Astrocyte (in vitro differentiated cells and primary cell): ENCODE data around the gene FRS2. TPM values are rescaled to one million over a fixed set of nuclear protein-coding genes. Genes with fewer than 3 reads are reported as not detected.
"Not testable (repeated sequence)": the region's sequence is repeated elsewhere in the genome, so short reads cannot be mapped to it uniquely, and the experiment has no call there.

Source experiments
- DNase-seq: peaks from one replicate; pipeline ENCODE4 v3.0.0-alpha.2; 2010; ENCODE audit warnings: low read depth
- FAIRE-seq: peaks from 2 replicates; lab custom pipeline; 2011; peaks lifted over from hg19 to GRCh38; lab: Jason Lieb, UNC
- H2AFZ ChIP-seq: 2 replicates; pipeline ENCODE4 v1.6.0; 2012; ENCODE audit warnings: low read depth, low read length, inconsistent platforms
- H3K27ac ChIP-seq: 2 replicates; pipeline ENCODE4 v1.5.1; 2011; ENCODE audit warnings: low read depth, low read length, inconsistent platforms
- H3K27me3 ChIP-seq: 2 replicates; pipeline ENCODE4 v1.6.0; 2011; ENCODE audit warnings: low read length, inconsistent platforms; ENCODE audit not compliant: insufficient read depth
- H3K36me3 ChIP-seq: 2 replicates; pipeline ENCODE4 v1.5.1; 2011; ENCODE audit warnings: low read length, inconsistent platforms; ENCODE audit not compliant: insufficient read depth
- H3K4me1 ChIP-seq: 2 replicates; pipeline ENCODE4 v1.5.1; 2011; ENCODE audit warnings: low read length, inconsistent platforms; ENCODE audit not compliant: insufficient read depth
- H3K4me2 ChIP-seq: 2 replicates; pipeline ENCODE4 v1.6.0; 2012; ENCODE audit warnings: low read length, inconsistent platforms
- H3K4me3 ChIP-seq: 2 replicates; pipeline ENCODE4 v1.5.1; 2011; ENCODE audit warnings: low read depth, mild to moderate bottlenecking, low read length, inconsistent platforms; ENCODE audit not compliant: insufficient read depth
- H3K79me2 ChIP-seq: 2 replicates; pipeline ENCODE4 v1.6.0; 2012; ENCODE audit warnings: mild to moderate bottlenecking, low read length, inconsistent platforms; ENCODE audit not compliant: insufficient read depth
- H3K9ac ChIP-seq: 2 replicates; pipeline ENCODE4 v1.6.0; 2012; ENCODE audit warnings: mild to moderate bottlenecking, low read length, inconsistent platforms
- H3K9me3 ChIP-seq: 2 replicates; pipeline ENCODE4 v1.5.1; 2012; ENCODE audit warnings: low read depth, mild to moderate bottlenecking, low read length, inconsistent platforms; ENCODE audit not compliant: insufficient read depth
- H4K20me1 ChIP-seq: 2 replicates; pipeline ENCODE4 v1.6.0; 2012; ENCODE audit warnings: low read length, inconsistent platforms; ENCODE audit not compliant: insufficient read depth
- H3K27ac Mint-ChIP-seq: one replicate; pipeline ENCODE4 v1.8.0; 2021; ENCODE audit warnings: mild to moderate bottlenecking, mixed read lengths; ENCODE audit not compliant: unreplicated experiment
- H3K27me3 Mint-ChIP-seq: one replicate; pipeline ENCODE4 v1.8.0; 2021; ENCODE audit warnings: low read depth, mixed read lengths; ENCODE audit not compliant: unreplicated experiment
- H3K36me3 Mint-ChIP-seq: one replicate; pipeline ENCODE4 v1.8.0; 2021; ENCODE audit warnings: low read depth, mixed read lengths; ENCODE audit not compliant: unreplicated experiment
- H3K4me1 Mint-ChIP-seq: one replicate; pipeline ENCODE4 v1.8.0; 2021; ENCODE audit warnings: low read depth, mixed read lengths; ENCODE audit not compliant: unreplicated experiment
- H3K4me3 Mint-ChIP-seq: one replicate; pipeline ENCODE4 v1.8.0; 2021; ENCODE audit warnings: mild to moderate bottlenecking, moderate library complexity, mixed read lengths; ENCODE audit not compliant: unreplicated experiment
- H3K9me3 Mint-ChIP-seq: one replicate; pipeline ENCODE4 v1.8.0; 2021; ENCODE audit warnings: mild to moderate bottlenecking, mixed read lengths; ENCODE audit not compliant: unreplicated experiment
- EZH2 ChIP-seq: IDR thresholded peaks from 2 replicates; pipeline ENCODE4 v1.6.1; 2012; ENCODE audit warnings: mild to moderate bottlenecking, low read length, inconsistent platforms; ENCODE audit not compliant: insufficient read depth
- total RNA-seq: library from RNA; stranded (reverse); gene quantifications from 2 replicates; pipeline ENCODE4 v1.2.1, GENCODE V29; 2021
- TF ChIP-seq, protein P1 (sequence below): IDR thresholded peaks from 2 replicates; pipeline ENCODE4 v1.5.1; 2011; ENCODE audit warnings: low read depth, mild to moderate bottlenecking, inconsistent platforms, low read length, moderate library complexity; ENCODE audit not compliant: insufficient read depth

Gene FRS2
- total RNA-seq, 1 donor from 2014 or later: 60.9 TPM

DNA sequence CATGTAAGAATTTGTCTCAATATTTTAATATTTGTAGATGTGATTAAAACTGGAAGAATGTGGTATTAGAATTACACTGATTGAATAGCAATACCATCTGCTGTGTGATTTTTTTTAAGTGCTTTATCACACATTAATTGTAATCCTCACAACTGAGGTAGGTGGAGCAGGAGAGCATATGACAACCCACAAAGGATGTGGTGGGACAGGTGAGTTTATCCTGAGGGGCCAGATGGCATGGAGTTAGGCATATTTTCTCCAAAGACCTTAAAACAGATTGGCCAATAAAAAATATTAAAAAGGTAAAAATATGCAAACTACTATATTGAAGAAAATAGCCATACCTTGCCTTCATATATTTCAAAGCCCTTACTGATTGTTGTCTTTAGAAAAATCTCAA is 132.8 kb downstream of the FRS2 start:
- DNase-seq (no peak), FAIRE-seq (no peak)
- Histone ChIP-seq H3K27ac (no peak overlapping the region), H3K9me3 (no peaks in the 10 kb centered on the region), H3K4me1 (no peaks in the 10 kb centered on the region), H3K4me3 (no peak overlapping the region), H3K27me3 (no peaks in the 10 kb centered on the region), H3K4me2 (no peak overlapping the region), H3K79me2 (no peaks in the 10 kb centered on the region), H4K20me1 (peaks cover 12% of the 10 kb centered on the region), H2AFZ (no peak overlapping the region), H3K36me3 (peaks cover 40% of the 10 kb centered on the region), H3K9ac (no peak overlapping the region)
- no peaks in the 10 kb centered on the region for H3K27me3 Mint-ChIP-seq
- H3K27ac Mint-ChIP-seq: no peak overlapping the region
- peaks cover 21% of the 10 kb centered on the region for H3K36me3 Mint-ChIP-seq
- H3K4me1 Mint-ChIP-seq: no peaks in the 10 kb centered on the region
- no peak overlapping the region for H3K4me3 Mint-ChIP-seq
- no peaks in the 10 kb centered on the region for H3K9me3 Mint-ChIP-seq
- TF ChIP-seq, protein P1, sequence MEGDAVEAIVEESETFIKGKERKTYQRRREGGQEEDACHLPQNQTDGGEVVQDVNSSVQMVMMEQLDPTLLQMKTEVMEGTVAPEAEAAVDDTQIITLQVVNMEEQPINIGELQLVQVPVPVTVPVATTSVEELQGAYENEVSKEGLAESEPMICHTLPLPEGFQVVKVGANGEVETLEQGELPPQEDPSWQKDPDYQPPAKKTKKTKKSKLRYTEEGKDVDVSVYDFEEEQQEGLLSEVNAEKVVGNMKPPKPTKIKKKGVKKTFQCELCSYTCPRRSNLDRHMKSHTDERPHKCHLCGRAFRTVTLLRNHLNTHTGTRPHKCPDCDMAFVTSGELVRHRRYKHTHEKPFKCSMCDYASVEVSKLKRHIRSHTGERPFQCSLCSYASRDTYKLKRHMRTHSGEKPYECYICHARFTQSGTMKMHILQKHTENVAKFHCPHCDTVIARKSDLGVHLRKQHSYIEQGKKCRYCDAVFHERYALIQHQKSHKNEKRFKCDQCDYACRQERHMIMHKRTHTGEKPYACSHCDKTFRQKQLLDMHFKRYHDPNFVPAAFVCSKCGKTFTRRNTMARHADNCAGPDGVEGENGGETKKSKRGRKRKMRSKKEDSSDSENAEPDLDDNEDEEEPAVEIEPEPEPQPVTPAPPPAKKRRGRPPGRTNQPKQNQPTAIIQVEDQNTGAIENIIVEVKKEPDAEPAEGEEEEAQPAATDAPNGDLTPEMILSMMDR: no peak
- no peak for TF ChIP-seq EZH2

DNA sequence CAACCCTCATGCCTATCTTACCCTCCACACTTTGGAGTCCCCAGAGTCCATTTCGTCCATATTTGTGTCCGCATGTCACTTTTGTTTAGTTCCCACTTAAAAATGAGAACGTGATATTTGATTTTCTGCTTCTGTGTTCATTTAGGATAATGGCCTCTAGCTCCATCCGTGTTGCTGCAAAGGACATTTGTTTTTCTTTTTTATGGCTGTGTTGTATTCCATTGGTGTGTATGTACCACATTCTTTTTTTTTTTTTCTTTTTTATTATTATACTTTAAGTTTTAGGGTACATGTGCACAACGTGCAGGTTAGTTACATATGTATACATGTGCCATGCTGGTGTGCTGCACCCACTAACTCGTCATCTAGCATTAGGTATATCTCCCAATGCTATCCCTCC is 133.4 kb downstream of the FRS2 start:
- not testable (repeated sequence) for H3K9ac ChIP-seq, H3K4me3 Mint-ChIP-seq, H2AFZ ChIP-seq, DNase-seq, H3K9me3 Mint-ChIP-seq, H3K4me2 ChIP-seq, H3K27ac ChIP-seq, H3K4me1 ChIP-seq, FAIRE-seq, H3K27me3 Mint-ChIP-seq, H3K27me3 ChIP-seq, H3K27ac Mint-ChIP-seq, H3K79me2 ChIP-seq, H3K4me3 ChIP-seq, H3K9me3 ChIP-seq, H3K4me1 Mint-ChIP-seq
- Histone ChIP-seq H4K20me1 (peaks cover 12% of the 10 kb centered on the region), H3K36me3 (peaks cover 34% of the 10 kb centered on the region)
- H3K36me3 Mint-ChIP-seq: peaks cover 16% of the 10 kb centered on the region

DNA sequence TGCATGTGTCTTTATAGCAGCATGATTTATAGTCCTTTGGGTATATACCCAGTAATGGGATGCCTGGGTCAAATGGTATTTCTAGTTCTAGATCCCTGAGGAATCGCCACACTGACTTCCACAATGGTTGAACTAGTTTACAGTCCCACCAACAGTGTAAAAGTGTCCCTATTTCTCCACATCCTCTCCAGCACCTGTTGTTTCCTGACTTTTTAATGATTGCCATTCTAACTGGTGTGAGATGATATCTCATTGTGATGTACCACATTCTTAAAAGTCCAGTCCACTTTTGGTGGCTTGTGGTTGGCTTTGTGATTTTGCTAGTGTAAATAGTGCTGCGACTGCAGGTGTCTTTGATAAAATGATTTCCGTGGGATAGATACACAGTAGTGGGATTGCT is 134.1 kb downstream of the FRS2 start:
- H3K27ac Mint-ChIP-seq, H3K4me3 Mint-ChIP-seq, H3K27me3 Mint-ChIP-seq, H3K4me1 ChIP-seq, H3K4me3 ChIP-seq, H3K9me3 Mint-ChIP-seq, H3K79me2 ChIP-seq, H2AFZ ChIP-seq, H3K9ac ChIP-seq, H3K9me3 ChIP-seq, DNase-seq, H3K27ac ChIP-seq, H3K27me3 ChIP-seq, FAIRE-seq, H3K4me1 Mint-ChIP-seq, H3K4me2 ChIP-seq: not testable (repeated sequence)
- H4K20me1 ChIP-seq: peaks cover 12% of the 10 kb centered on the region
- H3K36me3 Mint-ChIP-seq: peaks cover 11% of the 10 kb centered on the region
- peaks cover 28% of the 10 kb centered on the region for H3K36me3 ChIP-seq

DNA sequence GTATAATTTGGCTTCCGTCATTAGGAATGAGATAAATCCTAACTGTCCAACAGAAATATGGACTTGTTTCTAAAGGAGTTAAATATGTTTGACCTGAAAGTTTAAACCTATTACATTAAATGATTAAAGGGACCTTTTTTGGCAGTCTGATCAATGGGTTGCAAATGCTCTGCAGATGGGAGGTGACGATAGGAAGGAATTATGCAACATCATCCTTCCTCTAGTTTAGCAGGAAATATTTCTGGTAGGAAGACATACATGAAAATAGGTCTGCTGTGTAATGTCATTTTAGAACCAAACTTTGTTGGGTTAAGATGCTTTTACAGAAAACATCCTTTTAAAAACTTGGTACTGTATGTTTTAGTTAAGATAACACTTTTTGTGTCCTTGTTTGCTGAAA is 137.9 kb downstream of the FRS2 start:
- Mint-ChIP-seq H3K27me3 (peaks cover 3% of the 10 kb centered on the region), H3K4me3 (no peak overlapping the region), H3K4me1 (peaks cover 5% of the 10 kb centered on the region), H3K36me3 (peaks cover 3% of the 10 kb centered on the region), H3K9me3 (no peaks in the 10 kb centered on the region), H3K27ac (no peak overlapping the region)
- TF ChIP-seq EZH2: no peak
- TF ChIP-seq, protein P1: no peak
- no peak overlapping the region for H3K4me3 ChIP-seq
- DNase-seq: no peak
- no peaks in the 10 kb centered on the region for H3K79me2 ChIP-seq
- no peaks in the 10 kb centered on the region for H3K27me3 ChIP-seq
- no peak for FAIRE-seq
- H3K9me3 ChIP-seq: no peaks in the 10 kb centered on the region
- no peaks in the 10 kb centered on the region for H3K4me1 ChIP-seq
- H3K27ac ChIP-seq: no peak overlapping the region
- H3K36me3 ChIP-seq: peaks cover 3% of the 10 kb centered on the region
- H2AFZ ChIP-seq: no peak overlapping the region
- H3K9ac ChIP-seq: no peak overlapping the region
- H3K4me2 ChIP-seq: no peak overlapping the region
- peaks cover 2% of the 10 kb centered on the region for H4K20me1 ChIP-seq
